HEK293 (cell line): ENCODE measurements around the gene ZCCHC9.

Experiments used
- CTCF ChIA-PET: fragments of 350-600 bp; formaldehyde crosslinking; extraction: SDS; loops from one replicate; lab custom pipeline; 2021; ENCODE audit warnings: antibody characterized with exemption; lab: Yijun Ruan, JAX
- POLR2A ChIA-PET: fragments of 300-600 bp; formaldehyde crosslinking; extraction: SDS; loops from one replicate; lab custom pipeline; 2020; ENCODE audit warnings: antibody characterized with exemption, inconsistent platforms; lab: Yijun Ruan, JAX
- H3K27ac ChIP-seq: fragments of 200-500 bp; sonication (Bioruptor generic); 2 replicates; pipeline ENCODE4 v1.5.1; 2014; ENCODE audit warnings: low read depth, low read length, control low read depth, inconsistent platforms; ENCODE audit errors: extremely low read depth
- H3K36me3 ChIP-seq, 2 experiments: fragments of 200-500 bp in 1 of 2; sonication (Bioruptor generic) in 1 of 2; 1 replicate in 1 of 2; 2 replicates in 1 of 2; pipeline ENCODE4 v1.5.1; 2014 to 2017; ENCODE audit warnings: inconsistent platforms in 2 of 2, low read length in 2 of 2; ENCODE audit not compliant: control insufficient read depth in 2 of 2, insufficient read depth in 1 of 2
- H3K4me1 ChIP-seq: fragments of 200-500 bp; sonication (Bioruptor generic); 2 replicates; pipeline ENCODE4 v1.5.1; 2014; ENCODE audit warnings: mild to moderate bottlenecking, low read length, inconsistent platforms; ENCODE audit not compliant: control insufficient read depth, insufficient read depth
- H3K4me3 ChIP-seq: 2 replicates; pipeline ENCODE4 v1.5.1; 2011; ENCODE audit warnings: low read depth, mild to moderate bottlenecking, control low read depth, low read length, moderate library complexity
- H3K9me3 ChIP-seq: fragments of 200-500 bp; sonication (Bioruptor generic); 2 replicates; pipeline ENCODE4 v1.5.1; 2014; ENCODE audit warnings: low read depth, low read length, inconsistent platforms; ENCODE audit not compliant: control insufficient read depth, insufficient read depth
- GLI4 ChIP-seq: fragments of 450-650 bp; formaldehyde crosslinking; IDR thresholded peaks from 2 replicates; pipeline ENCODE4 v1.5.1; 2016; ENCODE audit warnings: missing biosample characterization, missing genetic modification characterization
- GLIS1 ChIP-seq: fragments of 450-650 bp; formaldehyde crosslinking; IDR thresholded peaks from 2 replicates; pipeline ENCODE4 v1.5.1; 2016; ENCODE audit warnings: missing biosample characterization, missing genetic modification characterization
- GLIS2 ChIP-seq: fragments of 450-650 bp; formaldehyde crosslinking; IDR thresholded peaks from 2 replicates; pipeline ENCODE4 v1.5.1; 2016; ENCODE audit warnings: missing biosample characterization, missing genetic modification characterization
- HOXA7 ChIP-seq: sonication (generic); formaldehyde crosslinking; IDR thresholded peaks from 2 replicates; pipeline ENCODE4 v1.8.1; 2022; ENCODE audit warnings: missing genetic modification reagents, borderline replicate concordance
- KLF9 ChIP-seq: fragments of 450-650 bp; formaldehyde crosslinking; IDR thresholded peaks from 2 replicates; pipeline ENCODE4 v1.5.1; 2016; ENCODE audit warnings: missing biosample characterization, missing genetic modification characterization, low read depth
- RBAK ChIP-seq: fragments of 450-650 bp; formaldehyde crosslinking; IDR thresholded peaks from 2 replicates; pipeline ENCODE4 v1.5.1; 2016; ENCODE audit warnings: missing biosample characterization, missing genetic modification characterization
- REPIN1 ChIP-seq: fragments of 450-650 bp; formaldehyde crosslinking; IDR thresholded peaks from 2 replicates; pipeline ENCODE4 v1.5.1; 2017; ENCODE audit warnings: missing biosample characterization, missing genetic modification characterization, low read depth
- SALL2 ChIP-seq: fragments of 450-650 bp; formaldehyde crosslinking; IDR thresholded peaks from 2 replicates; pipeline ENCODE4 v1.5.0; 2017; ENCODE audit warnings: missing biosample characterization, mild to moderate bottlenecking, missing genetic modification characterization, borderline replicate concordance
- TSHZ1 ChIP-seq: fragments of 450-650 bp; formaldehyde crosslinking; IDR thresholded peaks from 2 replicates; pipeline ENCODE4 v1.5.1; 2016; ENCODE audit warnings: missing biosample characterization, missing genetic modification characterization, borderline replicate concordance
- WT1 ChIP-seq: fragments of 450-650 bp; formaldehyde crosslinking; IDR thresholded peaks from 2 replicates; pipeline ENCODE4 v1.5.1; 2016; ENCODE audit warnings: missing biosample characterization, missing genetic modification characterization
- YY1 ChIP-seq: fragments of 450-650 bp; formaldehyde crosslinking; IDR thresholded peaks from 2 replicates; pipeline ENCODE4 v1.5.1; 2018; ENCODE audit warnings: missing biosample characterization, missing genetic modification characterization
- ZFP37 ChIP-seq: fragments of 450-650 bp; formaldehyde crosslinking; IDR thresholded peaks from 2 replicates; pipeline ENCODE4 v1.5.1; 2016; ENCODE audit warnings: missing biosample characterization, missing genetic modification characterization
- ZIC2 ChIP-seq: fragments of 450-650 bp; formaldehyde crosslinking; IDR thresholded peaks from 2 replicates; pipeline ENCODE4 v1.5.1; 2016; ENCODE audit warnings: missing biosample characterization, missing genetic modification characterization
- ZNF132 ChIP-seq: fragments of 450-650 bp; formaldehyde crosslinking; IDR thresholded peaks from 2 replicates; pipeline ENCODE4 v1.5.1; 2017; ENCODE audit warnings: missing biosample characterization, missing genetic modification characterization, borderline replicate concordance
- ZNF157 ChIP-seq: fragments of 450-650 bp; formaldehyde crosslinking; IDR thresholded peaks from 2 replicates; pipeline ENCODE4 v1.5.1; 2016; ENCODE audit warnings: missing biosample characterization, missing genetic modification characterization
- ZNF174 ChIP-seq: fragments of 450-650 bp; formaldehyde crosslinking; IDR thresholded peaks from 2 replicates; pipeline ENCODE4 v1.5.0; 2017; ENCODE audit warnings: missing biosample characterization, mild to moderate bottlenecking, missing genetic modification characterization
- ZNF266 ChIP-seq: fragments of 450-650 bp; formaldehyde crosslinking; IDR thresholded peaks from 2 replicates; pipeline ENCODE4 v1.5.1; 2016; ENCODE audit warnings: missing biosample characterization, missing genetic modification characterization, low read depth
- ZNF354C ChIP-seq: fragments of 450-650 bp; formaldehyde crosslinking; IDR thresholded peaks from 2 replicates; pipeline ENCODE4 v1.5.1; 2016; ENCODE audit warnings: missing biosample characterization, missing genetic modification characterization, low read depth, borderline replicate concordance
- ZNF548 ChIP-seq: fragments of 450-650 bp; formaldehyde crosslinking; IDR thresholded peaks from 2 replicates; pipeline ENCODE4 v1.5.1; 2016; ENCODE audit warnings: missing biosample characterization, missing genetic modification characterization
- ZNF596 ChIP-seq: fragments of 450-650 bp; IDR thresholded peaks from 2 replicates; pipeline ENCODE4 v1.5.0; 2018; ENCODE audit warnings: missing biosample characterization, mild to moderate bottlenecking, missing genetic modification characterization, moderate library complexity
- ZNF621 ChIP-seq: fragments of 450-650 bp; formaldehyde crosslinking; IDR thresholded peaks from 2 replicates; pipeline ENCODE4 v1.5.1; 2017; ENCODE audit warnings: missing biosample characterization, missing genetic modification characterization
- ZNF660 ChIP-seq: fragments of 450-650 bp; IDR thresholded peaks from 2 replicates; pipeline ENCODE4 v1.5.1; 2018; ENCODE audit warnings: missing biosample characterization, mild to moderate bottlenecking, missing genetic modification characterization
- ZNF677 ChIP-seq: fragments of 450-650 bp; IDR thresholded peaks from 2 replicates; pipeline ENCODE4 v1.5.0; 2018; ENCODE audit warnings: missing biosample characterization, mild to moderate bottlenecking, missing genetic modification characterization, moderate library complexity
- ZNF701 ChIP-seq: fragments of 450-650 bp; formaldehyde crosslinking; IDR thresholded peaks from 2 replicates; pipeline ENCODE4 v1.5.1; 2016; ENCODE audit warnings: missing biosample characterization, missing genetic modification characterization
- ZSCAN4 ChIP-seq: fragments of 450-650 bp; formaldehyde crosslinking; IDR thresholded peaks from 2 replicates; pipeline ENCODE4 v1.5.1; 2017; ENCODE audit warnings: missing biosample characterization, missing genetic modification characterization
- TF ChIP-seq, protein P1 (sequence below): fragments of 450-650 bp; formaldehyde crosslinking; IDR thresholded peaks from 2 replicates; pipeline ENCODE4 v1.5.1; 2017; ENCODE audit warnings: missing biosample characterization, missing genetic modification characterization
- TF ChIP-seq, protein P2 (sequence below): fragments of 450-650 bp; formaldehyde crosslinking; IDR thresholded peaks from 2 replicates; pipeline ENCODE4 v1.5.1; 2016; ENCODE audit warnings: missing biosample characterization, missing genetic modification characterization

ZCCHC9 gene

GRCh38 chr5:81359881-81360280 is 58.5 kb downstream of the ZCCHC9 start:
- Histone ChIP-seq H3K27ac (no peak overlapping the region), H3K9me3 (no peaks in the 10 kb centered on the region)
- TF ChIP-seq, protein P1, sequence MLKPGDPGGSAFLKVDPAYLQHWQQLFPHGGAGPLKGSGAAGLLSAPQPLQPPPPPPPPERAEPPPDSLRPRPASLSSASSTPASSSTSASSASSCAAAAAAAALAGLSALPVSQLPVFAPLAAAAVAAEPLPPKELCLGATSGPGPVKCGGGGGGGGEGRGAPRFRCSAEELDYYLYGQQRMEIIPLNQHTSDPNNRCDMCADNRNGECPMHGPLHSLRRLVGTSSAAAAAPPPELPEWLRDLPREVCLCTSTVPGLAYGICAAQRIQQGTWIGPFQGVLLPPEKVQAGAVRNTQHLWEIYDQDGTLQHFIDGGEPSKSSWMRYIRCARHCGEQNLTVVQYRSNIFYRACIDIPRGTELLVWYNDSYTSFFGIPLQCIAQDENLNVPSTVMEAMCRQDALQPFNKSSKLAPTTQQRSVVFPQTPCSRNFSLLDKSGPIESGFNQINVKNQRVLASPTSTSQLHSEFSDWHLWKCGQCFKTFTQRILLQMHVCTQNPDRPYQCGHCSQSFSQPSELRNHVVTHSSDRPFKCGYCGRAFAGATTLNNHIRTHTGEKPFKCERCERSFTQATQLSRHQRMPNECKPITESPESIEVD, result peak; percentile 73
- TF ChIP-seq KLF9 (tag by site-specific recombination), result no peak
- no peak for TF ChIP-seq ZNF660 (tag by site-specific recombination)
- TF ChIP-seq RBAK (tag by site-specific recombination), result no peak
- TF ChIP-seq, protein P2, sequence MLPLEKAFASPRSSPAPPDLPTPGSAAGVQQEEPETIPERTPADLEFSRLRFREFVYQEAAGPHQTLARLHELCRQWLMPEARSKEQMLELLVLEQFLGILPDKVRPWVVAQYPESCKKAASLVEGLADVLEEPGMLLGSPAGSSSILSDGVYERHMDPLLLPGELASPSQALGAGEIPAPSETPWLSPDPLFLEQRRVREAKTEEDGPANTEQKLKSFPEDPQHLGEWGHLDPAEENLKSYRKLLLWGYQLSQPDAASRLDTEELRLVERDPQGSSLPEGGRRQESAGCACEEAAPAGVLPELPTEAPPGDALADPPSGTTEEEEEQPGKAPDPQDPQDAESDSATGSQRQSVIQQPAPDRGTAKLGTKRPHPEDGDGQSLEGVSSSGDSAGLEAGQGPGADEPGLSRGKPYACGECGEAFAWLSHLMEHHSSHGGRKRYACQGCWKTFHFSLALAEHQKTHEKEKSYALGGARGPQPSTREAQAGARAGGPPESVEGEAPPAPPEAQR (tag by site-specific recombination), result no peak
- no peak for TF ChIP-seq ZIC2
- no peak for TF ChIP-seq GLIS1 (tag by site-specific recombination)
- no peak for TF ChIP-seq YY1 (tag by site-specific recombination)
- TF ChIP-seq, all 188 proteins: peak for 1
- ChIA-PET POLR2A (no interaction called here), CTCF (interaction anchor here (0.6 to 0.9 kb wide), 2 partner anchors 42 to 66 kb away, joined by 5 to 6 read pairs; no protein-coding TSS in a partner anchor)
- H3K36me3 ChIP-seq, result no peaks in the 10 kb centered on the region
- no peak overlapping the region for H3K4me3 ChIP-seq
- H3K4me1 ChIP-seq, result 0 out of 2 replicates have a peak, but pooled peaks cover 2% of the 10 kb centered on the region

GRCh38 chr5:81360640-81361039 is 59.3 kb downstream of the ZCCHC9 start:
- TF ChIP-seq GLIS2 (tag by site-specific recombination) (no peak), ZSCAN4 (tag by site-specific recombination) (no peak), REPIN1 (tag by site-specific recombination) (no peak), ZNF174 (tag by site-specific recombination) (no peak), HOXA7 (CRISPR knock-in tag) (no peak), ZFP37 (tag by site-specific recombination) (no peak), ZNF132 (no peak), ZNF596 (tag by site-specific recombination) (no peak), ZNF677 (no peak), WT1 (tag by site-specific recombination) (no peak)
- ChIA-PET CTCF (interaction anchor here (0.7 to 0.9 kb wide), 2 partner anchors 65 to 97 kb away, joined by 3 to 6 read pairs; no protein-coding TSS in a partner anchor), POLR2A (no interaction called here)
- Histone ChIP-seq H3K27ac (no peak overlapping the region), H3K4me1 (0 out of 2 replicates have a peak, but pooled peaks cover 2% of the 10 kb centered on the region), H3K36me3 (no peaks in the 10 kb centered on the region), H3K4me3 (no peak overlapping the region), H3K9me3 (no peaks in the 10 kb centered on the region)

- H3K4me1 ChIP-seq, result 0 out of 2 replicates have a peak, but pooled peaks cover 2% of the 10 kb centered on the region
- H3K4me3 ChIP-seq, result no peak overlapping the region
- H3K9me3 ChIP-seq, result no peaks in the 10 kb centered on the region
- no peaks in the 10 kb centered on the region for H3K36me3 ChIP-seq
- CTCF ChIA-PET, result interaction anchor here (0.7 kb wide), 1 partner anchor 246 kb away, joined by 4 read pairs; no protein-coding TSS in a partner anchor
- POLR2A ChIA-PET, result no interaction called here
- no peak overlapping the region for H3K27ac ChIP-seq
- TF ChIP-seq ZNF157 (no peak), ZNF354C (tag by site-specific recombination) (no peak), GLI4 (tag by site-specific recombination) (no peak), ZNF548 (tag by site-specific recombination) (no peak), TSHZ1 (no peak), ZNF621 (no peak), ZNF701 (tag by site-specific recombination) (no peak), ZNF677 (no peak), SALL2 (tag by site-specific recombination) (no peak), ZNF266 (tag by site-specific recombination) (no peak)
Measured at GRCh38 chr5:81361600-81361999, 60.2 kb downstream of the ZCCHC9 start.
